ENCODE measurements around the gene CXorf49.
"Not testable (repeated sequence)": the region's sequence is repeated elsewhere in the genome, so short reads cannot be mapped to it uniquely, and the experiment has no call there.

Gene CXorf49

GRCh38 chrX:71671043-71671780 is 46.9 kb downstream of the CXorf49 start:
- no peak for DNase-seq

DNA sequence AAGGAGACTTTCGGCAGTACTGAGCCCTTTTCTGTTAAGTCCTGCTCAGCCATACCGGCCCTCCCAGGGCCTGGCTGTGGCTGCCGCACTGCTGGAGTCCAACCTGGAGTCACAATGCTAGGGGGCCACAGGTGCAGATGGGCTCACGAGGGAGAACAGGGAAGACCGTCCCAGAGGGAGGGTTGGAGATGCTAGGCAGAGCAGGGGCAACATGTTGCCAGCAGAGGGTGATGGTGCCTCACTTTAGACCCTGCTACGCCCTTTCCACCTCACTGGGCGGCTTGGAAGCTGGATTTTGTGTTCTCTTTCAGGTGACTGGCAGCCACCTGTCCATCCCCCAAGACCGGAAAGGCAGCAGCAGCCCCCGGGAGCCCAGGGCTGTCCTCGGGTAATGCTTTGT is 48.1 kb downstream of the CXorf49 start:
- not testable (repeated sequence) for DNase-seq

- no peak for DNase-seq
Measured at GRCh38 chrX:71669492-71669891, 48.6 kb downstream of the CXorf49 start.

DNA sequence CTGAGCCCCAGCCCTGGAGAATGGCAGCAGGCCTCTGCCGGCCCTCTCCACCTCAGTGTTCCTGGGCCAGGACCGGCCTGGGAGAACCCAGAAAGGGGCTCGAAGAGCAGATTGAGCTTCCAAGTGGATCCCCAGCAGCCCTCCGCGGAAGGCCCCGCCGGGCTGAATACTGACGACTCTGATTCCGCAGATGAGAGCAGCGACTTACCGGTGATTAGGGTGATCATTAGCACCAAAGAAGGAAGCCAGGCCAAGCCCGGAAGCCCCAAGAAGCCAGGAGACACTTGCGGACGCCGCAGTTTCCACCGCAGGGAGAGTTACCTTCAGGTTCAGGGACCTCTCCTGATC is 49.9 kb downstream of the CXorf49 start:
- DNase-seq, result no peak

DNA sequence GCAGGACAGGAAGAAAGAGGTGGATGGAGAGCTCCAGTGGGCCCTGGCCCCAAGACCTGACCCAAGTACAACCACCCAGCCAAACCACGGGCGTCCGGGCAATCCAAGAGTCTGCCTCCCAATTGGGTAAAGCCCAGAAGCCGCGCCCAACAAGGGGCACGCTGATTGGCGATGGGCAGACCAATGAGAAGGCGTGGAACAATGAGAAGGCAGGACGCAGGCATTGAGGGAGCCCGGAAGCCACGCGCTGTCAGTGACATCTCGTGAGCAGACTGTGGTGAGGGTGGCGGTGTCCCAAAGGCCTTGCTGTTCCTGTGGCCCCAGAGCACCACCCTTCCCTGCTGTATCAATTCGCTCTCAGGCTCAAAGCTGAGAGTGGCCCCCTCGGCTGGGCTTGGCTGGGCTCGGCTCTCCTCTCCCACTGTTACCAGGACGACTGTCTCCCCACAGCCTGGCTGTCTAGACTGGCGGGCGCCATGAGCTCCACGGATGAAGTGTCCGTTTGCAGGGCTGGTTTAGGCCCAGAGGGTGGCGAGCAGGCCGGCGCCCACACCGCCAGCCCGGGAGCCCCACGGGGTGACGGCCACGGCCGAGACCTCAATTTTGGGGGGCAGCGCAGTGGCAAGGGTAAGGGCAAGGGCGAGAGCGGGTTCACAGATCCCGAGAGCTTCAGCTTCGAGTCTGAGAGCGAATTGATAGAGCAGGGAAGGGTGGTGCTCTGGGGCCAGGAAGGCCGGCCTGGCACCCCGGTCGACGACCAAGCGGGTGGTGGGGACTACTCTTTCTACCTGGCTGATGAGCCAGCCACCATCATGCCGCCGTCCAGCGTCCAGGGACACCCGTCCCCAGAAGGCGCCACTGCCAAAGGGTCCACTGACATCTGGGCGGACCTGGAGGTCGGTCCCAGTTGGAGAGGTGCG is 50.5 kb downstream of the CXorf49 start, which contains the start of gene LOC101059915:
Gene LOC101059915 (plus strand): TSS at position 219 of the 920 bp plus-strand sequence.
- DNase-seq, result no peak

DNA sequence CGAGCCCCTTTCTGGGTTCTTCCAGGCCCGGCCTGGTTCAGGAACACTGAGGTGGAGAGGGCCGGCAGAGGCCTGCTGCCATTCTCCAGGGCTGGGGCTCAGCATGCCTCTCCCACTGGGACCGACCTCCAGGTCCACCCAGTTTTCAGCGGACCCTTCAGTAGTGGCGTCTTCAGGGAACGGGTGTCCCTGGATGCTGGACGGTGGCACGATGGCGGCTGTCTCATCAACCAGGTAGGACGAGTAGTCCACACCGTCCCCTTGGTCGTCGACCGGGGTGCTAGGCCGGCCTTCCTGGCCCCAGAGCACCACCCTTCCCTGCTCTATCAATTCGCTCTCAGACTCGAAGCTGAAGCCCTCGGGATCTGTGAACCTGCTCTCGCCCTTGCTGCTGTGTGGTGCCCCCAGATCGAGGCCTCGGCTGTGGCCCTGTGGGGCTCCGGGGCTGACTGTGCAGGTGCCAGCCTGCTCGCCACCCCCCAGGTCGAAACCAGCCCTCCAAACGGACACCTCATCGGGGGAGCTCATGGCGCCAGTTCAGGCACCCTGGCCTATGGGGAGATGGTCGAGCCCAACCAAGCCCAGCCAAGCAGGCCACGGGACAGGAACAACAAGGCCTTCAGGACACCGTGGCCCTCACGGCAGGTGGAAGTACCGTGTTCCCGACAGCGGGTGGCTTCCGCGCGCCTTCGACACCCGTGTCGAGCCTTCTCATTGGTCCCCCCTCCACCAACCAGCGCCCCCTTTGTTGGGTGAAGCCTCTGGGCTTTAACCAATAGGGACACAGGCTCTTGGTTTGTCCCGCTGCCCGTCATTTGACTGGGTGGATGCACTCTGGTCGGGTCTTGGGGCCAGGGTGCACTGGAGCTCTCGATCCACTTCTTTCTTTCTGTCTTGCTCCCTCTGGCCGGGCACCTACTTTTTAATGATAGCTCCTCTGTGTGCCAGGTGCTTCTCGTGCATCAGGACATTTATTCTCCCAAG is 51.6 kb downstream of the CXorf49 start:
- DNase-seq, result no peak

DNA sequence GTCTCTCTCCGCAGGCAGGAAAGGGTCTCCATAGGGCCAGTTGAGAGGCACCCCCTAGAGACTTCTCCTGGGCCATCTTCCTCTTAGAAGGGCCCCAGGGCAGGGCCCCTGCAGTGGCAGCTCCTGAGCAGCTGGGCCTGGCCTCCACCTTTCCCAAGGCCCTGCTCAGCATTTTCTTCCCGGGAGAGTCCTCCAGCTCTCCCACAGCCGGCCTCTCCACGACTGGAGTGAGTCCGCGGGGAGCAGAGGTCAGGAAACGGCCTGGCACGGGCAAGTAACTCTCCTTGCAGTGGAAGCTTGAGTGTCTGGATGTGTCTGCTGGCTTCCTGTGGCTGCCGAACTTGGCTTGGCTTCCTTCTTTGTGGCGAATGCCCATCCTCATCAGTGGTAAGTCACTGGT is 52.3 kb downstream of the CXorf49 start:
- no peak for DNase-seq

DNA sequence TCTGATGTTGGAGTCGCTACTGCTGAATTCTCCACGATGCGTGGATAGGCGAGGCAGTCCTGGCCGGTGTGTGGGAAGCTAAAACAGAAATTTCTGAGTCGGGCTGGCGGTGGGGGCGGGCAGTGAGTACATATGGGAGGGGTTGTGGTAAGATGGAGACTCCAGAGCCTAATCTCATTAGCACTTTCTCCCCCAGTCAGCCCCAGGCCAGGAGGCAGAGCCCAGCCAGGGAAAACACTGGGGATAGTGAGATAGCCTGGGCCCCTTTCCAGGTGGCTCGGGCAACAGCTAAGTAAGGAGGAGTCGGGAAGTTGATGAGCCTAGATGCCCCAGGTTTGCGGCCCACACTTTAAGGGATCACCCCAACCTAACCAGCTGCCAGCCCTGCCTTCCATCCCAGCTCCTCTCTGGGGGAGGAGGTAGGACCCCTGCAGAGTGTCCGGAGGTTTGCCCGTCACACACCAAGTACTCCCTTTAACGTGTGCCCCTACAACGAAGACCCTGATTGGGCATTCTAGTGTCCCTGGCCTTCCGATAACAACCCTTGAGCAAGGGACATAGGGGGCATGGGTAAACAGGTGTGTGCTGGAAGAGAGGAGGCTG is 53.1 kb downstream of the CXorf49 start:
- no peak for DNase-seq
